HG03575 (cell line): ENCODE measurements around the gene HERC2.

Experiments used
- ATAC-seq: cut with Tn5 transposase; IDR thresholded peaks from one replicate; pipeline ENCODE4 v1.9.1; 2021; ENCODE audit not compliant: unreplicated experiment, insufficient number of reproducible peaks, low FRiP score; ENCODE audit errors: extremely low read depth

HERC2 gene

DNA sequence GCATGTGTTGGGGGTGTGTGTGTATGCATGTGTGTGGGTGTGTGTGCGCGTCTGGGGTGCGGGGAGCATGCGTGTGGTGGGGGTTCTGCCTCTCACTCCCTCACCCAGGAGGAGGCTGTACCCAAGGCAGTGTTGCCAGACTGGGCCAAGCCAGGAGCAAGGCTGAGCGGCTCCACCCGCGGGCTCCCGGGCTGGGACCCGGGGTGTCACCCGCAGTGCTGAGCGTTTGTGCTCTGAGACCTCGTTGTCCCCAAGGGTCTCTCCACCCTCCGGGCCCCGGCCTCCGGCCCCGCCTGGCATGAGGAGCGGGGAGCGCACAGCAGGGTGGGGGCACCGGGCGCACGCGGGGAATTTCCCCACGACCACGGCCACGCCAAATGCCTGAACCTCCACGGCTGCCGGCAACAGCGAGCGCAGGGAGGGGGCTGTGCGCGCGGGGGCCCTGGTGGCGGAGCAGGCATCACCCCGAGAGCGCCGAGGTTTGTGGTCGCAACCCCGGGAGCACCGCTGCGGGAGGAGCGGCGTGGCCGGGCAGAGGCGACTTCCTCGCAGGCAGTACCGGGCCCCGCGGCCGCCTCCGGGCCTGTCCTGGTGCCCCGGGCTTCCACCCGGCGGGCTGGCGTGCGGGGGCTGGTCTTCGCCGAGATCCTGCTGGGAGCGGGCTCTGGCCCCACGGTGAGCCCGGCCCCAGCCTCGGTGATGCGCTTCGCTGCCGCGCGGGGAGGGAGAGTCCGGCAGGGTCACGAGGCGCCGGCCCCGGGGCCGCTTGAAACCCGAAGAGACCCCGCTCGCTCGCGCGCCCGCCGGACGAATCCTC is 215.5 kb downstream of the HERC2 start:
- no peak for ATAC-seq

DNA sequence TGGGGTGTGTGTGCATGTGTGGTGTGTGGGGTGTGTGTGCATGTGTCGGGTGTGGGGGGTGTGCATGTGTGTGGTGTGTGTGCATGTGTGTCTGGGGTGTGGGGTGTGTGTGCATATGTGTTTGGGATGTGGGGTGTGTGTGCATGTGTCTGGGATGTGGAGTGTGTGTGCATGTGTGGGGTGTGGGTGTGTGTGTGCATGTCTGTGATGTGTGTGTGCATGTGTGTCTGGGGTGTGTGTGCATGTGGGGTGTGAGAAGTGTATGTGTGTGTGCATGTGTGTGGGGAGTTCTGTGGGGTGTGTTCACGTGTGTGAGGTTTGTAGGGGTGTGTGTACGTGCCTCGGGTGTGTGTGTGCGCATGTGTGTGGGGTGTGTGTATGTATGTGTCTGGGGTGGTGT is 216.2 kb downstream of the HERC2 start:
- no peak for ATAC-seq

DNA sequence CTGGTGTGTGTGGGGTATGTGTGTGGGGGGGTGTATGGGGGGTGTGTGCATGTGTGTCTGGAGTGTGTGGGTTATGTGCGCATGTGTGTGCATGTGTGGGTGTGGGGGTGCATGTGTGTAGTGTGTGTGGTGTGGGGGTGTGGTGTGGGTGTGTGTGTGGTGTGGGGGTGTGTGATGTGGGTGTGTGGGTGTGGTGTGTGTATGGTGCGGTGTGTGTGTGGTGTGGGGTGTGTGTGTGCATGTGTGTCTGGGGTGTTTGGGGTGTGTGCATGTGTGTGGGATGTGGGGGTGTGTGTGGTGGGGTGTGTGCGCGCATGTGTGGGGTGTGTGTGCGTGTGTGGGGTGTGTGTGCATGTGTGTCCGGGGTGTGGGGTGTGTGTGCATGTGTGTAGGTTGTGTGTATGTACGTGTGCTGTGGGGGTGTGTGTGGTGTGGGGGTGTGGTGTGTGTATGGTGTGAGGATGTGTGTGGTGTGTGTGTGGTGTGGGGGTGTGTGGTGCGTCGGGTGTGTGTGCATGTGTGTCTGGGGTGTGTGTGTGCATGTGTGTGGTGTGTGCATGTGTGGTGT is 216.7 kb downstream of the HERC2 start:
- ATAC-seq = no peak

DNA sequence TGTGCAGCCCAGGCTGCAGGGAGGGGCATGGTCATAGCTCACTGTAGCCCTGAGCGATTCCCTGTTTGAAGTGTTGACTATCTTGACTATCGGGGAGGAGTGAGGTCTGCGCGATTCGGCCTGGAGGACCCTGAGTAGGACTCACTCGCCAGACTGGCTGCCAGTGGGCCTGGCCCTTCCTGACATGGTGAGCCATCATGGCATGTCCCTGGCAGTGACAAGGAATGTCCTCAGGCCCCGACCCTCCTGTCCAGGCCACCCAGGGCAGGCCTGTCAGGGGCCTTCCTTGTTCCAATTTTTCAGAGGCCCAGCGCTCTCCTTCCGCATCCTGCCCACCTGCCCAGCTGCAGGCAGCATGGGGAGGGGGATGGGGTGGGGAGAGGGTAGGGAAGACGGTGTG is 217.7 kb downstream of the HERC2 start:
- ATAC-seq = no peak

DNA sequence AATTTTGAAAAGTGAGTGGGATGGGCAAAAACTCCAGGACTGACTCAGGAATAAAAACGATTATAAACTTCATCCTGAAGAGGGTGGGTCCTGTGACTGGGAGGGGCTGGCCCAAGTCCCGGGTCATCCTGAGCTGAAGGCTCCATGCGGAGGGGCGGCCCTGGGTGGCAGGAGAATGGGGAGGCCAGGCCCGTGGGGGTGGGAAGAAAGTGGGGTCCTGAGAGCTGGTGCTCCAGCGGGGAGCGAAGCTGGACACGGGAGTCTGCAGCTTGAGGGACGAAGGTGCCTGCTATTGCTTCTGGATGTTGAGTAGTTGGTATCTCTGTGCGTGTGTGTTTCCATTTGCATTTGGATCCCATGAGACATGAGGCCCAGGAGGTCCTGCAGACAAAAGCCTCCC is 218.1 kb downstream of the HERC2 start:
- no peak for ATAC-seq

DNA sequence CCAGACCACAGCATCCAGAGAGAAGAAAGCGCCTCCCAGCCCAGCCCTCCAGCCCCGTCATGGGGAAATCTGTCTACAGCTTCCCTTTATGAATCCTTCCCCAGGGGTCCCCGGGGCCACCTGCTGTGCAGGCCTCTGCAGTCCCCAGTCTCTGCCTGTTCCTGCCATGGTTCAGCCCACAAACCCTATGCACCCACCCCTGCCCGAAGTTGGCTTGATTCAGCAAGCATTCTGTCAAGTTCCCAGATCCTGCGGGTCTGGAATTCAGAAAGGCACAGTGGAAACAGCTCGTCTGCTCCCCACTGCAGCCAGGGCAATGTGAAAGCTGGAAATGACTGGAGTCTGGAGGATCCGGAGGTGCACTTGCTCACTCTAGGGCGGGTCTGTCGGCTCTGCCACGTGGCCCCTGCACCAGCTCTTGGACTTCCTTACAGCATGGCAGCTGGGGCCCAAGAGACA is 220.0 kb downstream of the HERC2 start:
- ATAC-seq = no peak

DNA sequence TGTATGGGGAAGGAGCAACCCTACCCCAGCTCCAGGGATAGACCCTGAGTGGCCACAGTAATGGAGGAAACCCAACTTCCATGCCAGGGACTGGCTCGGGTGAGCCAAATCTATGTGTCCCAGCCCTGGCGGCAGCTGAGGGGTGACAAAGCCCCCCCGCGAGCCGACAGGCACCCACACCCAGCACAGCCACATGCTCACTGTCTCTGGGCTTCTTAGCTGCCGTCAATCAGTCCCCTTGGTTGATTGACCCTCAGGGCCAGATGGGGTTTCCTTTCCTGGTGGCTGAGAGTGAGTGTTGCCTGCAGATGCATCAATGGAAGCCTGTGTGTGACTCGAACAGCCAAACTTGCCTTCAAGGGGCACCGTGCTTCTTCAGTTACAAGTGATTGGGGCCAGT is 220.8 kb downstream of the HERC2 start:
- ATAC-seq = no peak

DNA sequence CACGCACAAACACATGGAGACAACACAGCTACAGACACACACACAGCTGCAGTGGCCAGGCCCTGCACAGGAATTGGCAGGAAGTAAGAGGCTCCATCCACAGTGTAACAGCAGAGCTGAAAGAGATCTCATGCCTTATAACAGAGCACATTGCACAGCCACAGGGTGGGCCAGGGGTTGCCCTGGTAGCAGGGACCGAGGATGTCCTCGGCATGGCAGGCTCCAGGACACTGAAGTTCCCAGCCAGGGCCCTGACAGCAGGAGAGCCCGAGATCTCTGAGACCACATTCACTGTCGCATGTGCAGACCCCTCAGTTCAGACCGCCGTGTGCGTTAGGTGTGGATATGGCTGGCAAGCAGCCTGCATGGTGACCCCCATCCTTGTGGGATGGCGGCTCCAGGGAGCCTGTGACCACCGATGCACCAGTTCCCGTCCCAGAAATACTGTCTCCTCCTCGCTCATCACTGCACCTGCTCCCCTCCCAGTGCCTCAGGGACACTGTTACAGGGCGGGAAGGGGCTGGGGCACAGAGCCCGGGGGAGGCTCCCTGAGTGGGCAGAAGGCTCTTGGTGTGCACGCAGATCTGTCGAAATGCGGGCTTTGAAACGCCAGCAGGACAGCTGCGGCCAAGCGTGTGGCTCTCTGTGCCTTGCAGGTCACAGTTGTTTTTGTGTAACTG is 221.3 kb downstream of the HERC2 start:
- ATAC-seq = no peak

DNA sequence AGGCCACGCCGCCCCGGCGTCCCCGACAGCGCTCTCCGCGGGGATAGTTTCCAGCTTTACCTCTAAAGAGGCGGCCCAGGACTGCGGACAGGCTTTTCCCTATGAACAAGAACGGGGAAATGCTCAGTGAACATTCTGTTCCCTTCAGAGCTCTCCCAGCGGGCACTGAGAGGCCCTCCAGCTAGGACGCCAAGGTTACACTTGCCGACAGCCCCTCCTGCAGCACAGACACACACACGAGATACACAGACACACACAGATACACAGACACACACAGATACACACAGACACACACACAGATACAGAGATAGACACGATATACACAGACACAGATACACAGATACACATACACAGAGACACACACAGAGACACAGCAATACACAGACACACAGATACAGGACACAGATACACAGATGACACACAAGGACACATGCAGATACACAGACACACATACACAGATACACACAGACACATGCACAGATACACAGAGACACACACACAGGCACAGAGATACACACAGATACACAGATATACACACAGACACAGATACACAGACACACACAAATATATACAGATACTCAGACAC is 222.3 kb downstream of the HERC2 start:
- ATAC-seq = no peak

DNA sequence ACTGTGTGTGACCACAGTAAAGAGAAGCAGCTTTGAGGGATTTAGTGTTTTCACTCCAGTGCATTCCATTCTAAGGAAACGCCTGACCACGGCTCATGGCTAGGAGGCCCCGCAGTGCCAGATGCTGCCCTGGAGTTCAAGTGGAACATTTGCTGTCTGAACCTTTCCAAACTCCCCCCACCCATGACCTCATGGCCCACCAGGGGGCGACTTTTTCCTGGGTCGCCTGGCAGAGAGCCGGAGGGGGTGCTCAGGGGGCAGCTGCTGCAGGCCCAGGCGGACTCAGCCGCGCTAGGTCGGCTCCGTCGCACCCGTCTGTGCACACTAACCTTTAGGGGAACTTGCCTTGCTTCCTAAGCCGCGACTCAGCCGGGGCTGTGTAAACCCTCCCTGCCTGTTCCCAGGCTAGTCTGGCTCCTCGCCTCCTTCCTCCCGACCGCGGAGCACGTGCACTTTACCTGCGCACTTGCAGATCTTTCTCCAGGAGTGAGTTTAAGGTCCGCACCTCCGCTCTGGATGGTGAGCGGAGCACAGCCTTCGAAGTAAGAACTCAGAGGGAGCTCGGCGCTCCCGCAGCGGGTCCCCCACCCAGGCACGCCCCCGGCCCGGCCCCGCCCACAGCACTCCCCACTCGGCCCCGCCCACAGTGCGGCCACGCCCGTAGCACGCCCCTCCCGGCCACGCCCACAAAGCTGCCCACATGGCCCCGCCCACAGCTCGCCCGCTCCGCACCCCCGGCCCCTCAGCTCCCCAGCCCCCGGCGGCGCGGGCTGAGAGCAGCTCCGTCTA is 223.0 kb downstream of the HERC2 start, which contains the start of gene OCA2:
OCA2 (minus strand) TSS at position 550 of the 789 bp plus-strand sequence. CDS start 17,441 bp downstream, outside the sequence.
- ATAC-seq = no peak

DNA sequence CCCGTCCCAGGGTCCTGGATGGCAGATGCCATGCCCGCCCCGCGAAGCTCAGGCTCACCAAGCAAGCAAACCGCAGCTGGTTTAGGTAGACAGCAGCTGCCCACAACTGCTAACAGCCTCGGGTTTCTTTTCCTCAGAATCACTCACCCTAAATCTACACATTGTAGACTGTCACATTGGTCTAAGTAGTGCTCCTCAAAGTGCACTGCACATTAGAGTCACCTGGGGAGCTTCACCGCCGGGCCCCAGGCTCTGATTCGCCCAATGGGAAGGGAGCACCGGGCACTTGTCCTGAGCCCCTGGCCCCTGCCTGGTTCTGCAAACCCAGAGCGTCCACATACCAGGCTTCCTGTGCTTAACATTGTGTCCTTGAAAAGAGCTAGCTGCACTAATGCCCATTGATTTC is 223.6 kb downstream of the HERC2 start:
- ATAC-seq = no peak

DNA sequence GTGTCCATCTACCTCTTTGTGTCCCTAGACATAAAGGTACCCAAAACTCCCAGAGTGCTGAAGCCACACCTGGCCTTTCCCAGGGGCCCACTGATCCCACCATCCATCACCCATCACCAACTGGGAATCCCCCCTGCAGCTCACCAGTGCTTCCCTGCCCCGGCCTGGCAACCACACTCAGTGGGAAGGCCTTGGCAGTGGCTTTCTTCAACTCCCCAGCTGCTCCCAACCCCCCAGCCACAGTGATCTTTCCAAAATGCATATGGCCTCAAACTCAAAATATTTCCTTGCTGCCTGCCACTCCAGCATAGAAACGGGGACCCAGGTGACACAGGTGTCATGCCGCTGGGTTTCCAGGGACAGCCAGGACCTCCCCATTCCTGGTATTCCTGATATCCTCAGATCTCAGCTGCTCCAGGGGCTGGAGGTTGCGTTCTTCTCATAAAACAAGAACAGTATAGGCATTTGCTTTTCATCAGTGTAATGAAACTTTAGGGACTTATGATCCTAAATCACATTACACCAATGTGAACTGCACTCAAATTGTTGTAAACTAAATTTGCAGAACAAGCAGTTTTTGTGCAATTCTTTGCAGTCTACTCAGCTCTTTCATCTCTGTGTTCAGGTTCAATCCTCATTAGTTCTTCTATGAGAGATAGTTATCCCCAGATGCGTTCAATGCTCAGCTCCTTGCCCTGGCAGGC is 224.2 kb downstream of the HERC2 start:
- ATAC-seq = no peak

DNA sequence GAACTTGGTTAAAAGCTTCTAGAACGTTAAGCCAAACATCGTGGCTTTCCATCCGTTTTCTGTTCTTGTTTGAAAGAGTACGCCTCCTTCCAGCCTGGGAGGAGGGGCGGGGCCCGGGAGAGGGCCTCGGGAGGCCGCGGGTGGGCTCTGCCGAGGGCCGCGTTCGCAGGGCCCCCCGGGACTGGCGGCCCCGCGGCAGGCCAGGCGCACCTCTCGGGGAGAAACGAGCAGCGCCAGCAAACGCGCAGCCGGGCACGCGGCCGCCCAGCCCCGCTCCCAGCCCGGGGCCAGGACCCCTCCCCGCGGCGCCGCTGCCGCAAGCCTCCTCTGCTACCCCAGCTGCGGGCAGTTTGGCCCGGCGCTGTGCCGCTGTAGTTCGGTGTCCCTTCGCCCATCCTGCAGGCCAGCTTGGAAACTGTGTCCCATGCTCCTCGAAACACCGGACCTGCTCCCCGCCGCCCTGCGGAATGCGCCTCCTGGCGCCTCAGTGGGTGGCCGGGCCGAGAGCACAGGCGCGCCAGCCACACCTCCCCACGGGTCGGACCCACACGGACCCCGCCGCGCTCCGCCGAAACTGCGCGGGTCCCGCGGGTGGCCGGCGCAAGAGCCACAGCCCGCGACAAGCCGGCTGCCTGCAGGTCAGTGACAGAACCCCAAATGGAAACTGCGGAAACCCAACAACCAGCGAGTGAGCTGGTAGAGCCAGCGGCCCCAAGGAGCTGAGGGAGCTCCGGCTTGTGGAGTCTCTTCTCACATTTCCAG is 225.1 kb downstream of the HERC2 start:
- ATAC-seq = no peak

DNA sequence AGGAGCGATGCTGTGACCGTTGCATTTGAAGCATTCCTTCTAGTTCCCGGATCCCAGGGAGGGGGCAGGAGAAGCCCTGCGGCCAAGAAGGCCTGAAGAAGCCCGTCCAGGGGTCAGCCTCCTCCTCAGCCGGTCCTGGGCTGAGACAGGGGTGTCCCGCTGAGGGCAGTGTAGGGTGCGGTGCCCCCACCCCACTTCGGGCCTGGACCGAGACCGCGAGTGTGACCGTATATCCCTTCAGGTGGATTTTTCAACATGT is 225.6 kb downstream of the HERC2 start:
- ATAC-seq = no peak

DNA sequence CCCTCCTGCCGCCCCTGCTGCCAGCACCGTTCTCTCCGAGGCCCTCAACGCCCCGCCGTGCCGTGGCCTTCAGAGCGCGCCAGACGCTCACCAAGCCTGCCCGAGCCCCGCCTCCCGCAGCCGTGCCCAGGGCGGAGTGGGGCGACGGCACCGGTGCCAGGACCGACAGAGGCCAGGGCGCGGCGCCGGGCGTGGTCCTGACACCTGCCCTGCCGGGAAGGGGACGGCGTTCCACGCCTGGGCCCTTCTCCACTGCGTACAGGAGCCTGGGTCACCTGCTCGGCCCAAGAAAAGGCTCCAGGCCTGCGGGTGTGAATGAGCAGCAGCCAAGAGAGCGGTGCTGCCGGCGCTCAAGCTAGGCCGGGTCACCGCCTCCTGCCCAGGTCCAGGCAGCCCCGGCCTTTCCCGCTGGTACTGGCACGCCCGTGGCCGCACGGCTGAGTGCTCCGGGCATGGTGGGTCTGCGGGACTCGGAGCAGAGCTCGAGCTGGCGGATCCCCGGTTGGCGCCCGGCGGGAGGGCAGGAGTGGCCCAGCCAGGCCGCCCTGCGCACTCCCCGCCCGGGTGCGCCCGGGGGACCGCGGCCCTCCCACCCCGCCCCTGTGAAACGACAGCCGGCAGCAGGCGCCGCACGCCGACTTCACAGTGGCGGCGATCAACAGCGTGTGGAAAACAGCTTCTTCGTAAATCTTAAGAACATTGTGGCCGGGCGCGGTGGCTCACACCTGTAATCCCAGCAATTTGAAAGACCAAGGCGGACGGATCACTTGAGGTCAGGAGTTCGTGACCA is 227.1 kb downstream of the HERC2 start:
- no peak for ATAC-seq

DNA sequence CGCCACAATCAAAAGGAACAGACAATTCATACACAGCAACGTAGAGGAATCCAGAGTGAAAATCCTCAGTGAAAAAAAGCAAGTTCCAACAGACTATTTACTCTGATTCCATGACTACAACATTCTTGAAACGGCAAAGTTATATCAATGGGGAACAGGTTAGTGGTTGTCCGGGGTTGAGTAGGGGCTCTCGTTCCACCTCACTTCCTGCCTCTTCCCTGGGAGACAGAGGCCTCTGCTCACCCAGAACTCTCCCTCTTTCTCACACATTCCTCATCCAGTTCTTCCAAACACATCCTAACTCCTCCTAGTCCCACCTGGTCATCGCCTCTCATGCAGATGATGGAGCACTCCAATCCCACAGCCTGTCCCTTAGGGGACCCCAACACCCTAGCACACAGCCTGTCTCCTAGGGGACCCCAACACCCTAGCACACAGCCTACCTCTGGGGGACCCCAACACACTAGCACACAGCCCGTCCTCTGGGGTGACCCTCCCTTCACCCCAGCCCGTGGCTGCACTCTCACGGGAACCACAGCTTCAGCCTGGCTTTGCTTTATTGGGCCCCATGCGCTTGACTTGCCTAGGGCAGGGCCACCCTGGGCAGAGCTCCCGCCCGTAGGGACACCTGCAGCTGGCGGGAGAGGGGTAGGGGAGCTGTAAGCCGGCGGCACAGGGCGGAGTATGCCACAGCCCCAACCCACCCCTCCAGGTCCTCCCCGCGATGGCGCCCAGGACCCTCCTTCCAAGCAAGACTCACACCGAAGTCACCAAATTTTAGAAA is 228.0 kb downstream of the HERC2 start:
- no peak for ATAC-seq

DNA sequence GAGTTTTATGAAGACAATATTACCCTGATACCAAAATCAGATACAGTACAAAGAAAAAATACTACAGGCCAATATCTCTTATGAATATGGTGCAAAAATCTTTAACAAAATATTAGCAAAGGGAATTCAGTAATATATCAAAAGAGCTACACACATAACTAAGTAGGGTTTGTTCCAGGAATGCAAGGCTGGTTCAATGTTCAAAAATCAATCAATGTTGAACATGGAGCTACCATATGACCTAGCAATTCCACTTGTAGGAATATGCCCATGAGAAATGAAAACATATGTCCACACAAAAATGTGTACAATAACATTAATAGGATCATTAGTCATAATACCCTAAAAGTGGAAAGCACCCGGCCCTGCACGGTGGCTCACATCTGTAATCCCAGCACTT is 230.7 kb downstream of the HERC2 start:
- no peak for ATAC-seq
